KG1 (cell line): ENCODE measurements around the gene SYT7.
"Not testable (repeated sequence)": the region's sequence is repeated elsewhere in the genome, so short reads cannot be mapped to it uniquely, and the experiment has no call there.

Source experiments
- DNase-seq: peaks from one replicate; lab custom pipeline; 2025; lab: John Stamatoyannopoulos, UW

The SYT7 gene

GRCh38 chr11:61475433-61475832 lies 105.4 kb downstream of the SYT7 start:
- no peak for DNase-seq

GRCh38 chr11:61474013-61474643 lies 106.7 kb downstream of the SYT7 start:
- no peak for DNase-seq

GRCh38 chr11:61473370-61474012 lies 107.4 kb downstream of the SYT7 start:
- DNase-seq: no peak

DNA sequence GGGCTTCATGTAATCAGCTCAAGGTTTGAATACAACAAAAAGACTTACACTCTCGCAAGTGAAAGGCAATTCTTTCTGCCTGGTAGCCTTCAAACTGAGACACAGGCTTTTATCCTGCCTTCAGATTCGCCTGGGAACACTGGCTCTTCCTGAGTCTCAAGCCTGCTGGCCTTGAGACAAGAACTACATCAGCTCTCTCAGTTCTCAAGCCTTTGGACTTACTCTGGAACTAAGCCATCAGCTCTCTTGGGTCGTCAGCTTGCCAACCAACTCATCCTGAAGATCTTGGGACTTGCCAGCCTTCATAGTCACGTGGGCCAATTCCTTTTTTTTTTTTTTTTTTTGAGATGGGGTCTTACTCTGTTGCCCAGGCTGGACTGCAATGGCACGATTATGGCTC lies 108.0 kb downstream of the SYT7 start:
- no peak for DNase-seq

DNA sequence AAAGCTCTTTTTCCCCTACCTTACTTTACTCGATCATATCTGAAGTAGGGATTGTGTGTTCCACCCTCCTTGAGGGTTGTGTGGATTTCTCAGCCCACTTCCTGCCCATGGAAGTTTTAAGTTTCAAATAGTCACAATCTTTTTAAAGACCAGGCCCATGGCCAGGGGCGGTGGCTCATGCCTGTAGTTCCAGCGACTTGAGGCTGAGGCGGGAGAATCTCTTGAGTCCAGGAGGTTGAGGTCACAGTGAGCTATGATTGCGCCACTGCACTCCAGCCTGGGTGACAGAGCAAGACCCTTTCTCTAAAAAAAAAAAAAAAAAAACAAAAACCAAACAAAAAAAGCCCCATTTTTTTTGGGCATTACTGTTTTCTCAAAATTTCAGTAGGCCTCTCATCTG lies 108.6 kb downstream of the SYT7 start:
- DNase-seq: no peak

GRCh38 chr11:61468002-61468401 lies 112.9 kb downstream of the SYT7 start:
- DNase-seq: no peak

DNA sequence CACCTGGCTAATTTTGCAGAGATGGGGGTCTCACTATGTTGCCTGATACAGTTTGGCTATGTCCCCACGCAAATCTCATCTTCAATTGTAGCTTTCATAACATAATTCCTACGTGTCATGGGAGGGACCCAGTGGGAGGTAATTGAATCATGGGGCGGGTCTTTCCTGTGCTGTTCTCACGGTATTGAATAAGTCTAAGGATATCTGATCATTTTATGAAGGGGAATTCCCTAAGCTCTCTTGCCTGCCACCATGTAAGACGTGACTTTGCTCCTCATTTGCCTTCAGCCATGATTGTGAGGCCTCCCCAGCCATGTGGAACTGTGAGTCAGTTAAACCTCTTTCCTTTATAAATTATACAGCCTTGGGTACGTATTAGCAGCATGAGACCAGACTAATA lies 113.3 kb downstream of the SYT7 start:
- not testable (repeated sequence) for DNase-seq
